Endodermal cell (in vitro differentiated cells): Measurements from ENCODE around the gene CD93. TPM values are rescaled to one million over a fixed set of nuclear protein-coding genes. Genes with fewer than 3 reads are reported as not detected.
A peak's percentile ranks its signal among the peaks of the same experiment; 100 is the strongest.

Experiments
- DNase-seq: peaks from one replicate; pipeline ENCODE4 v3.0.0-alpha.2; 2017
- H3K27ac ChIP-seq: 2 replicates; pipeline ENCODE4 v1.5.1; 2013; ENCODE audit warnings: mild to moderate bottlenecking, low read depth, low read length, moderate library complexity
- H3K27me3 ChIP-seq: 2 replicates; pipeline ENCODE4 v1.6.1; 2013; ENCODE audit warnings: mild to moderate bottlenecking, low read length, moderate library complexity; ENCODE audit not compliant: insufficient read depth, control insufficient read depth, poor library complexity, severe bottlenecking
- H3K36me3 ChIP-seq: 2 replicates; pipeline ENCODE4 v1.7.0; 2013; ENCODE audit warnings: mild to moderate bottlenecking, low read length, moderate library complexity; ENCODE audit not compliant: control insufficient read depth, insufficient read depth
- H3K4me1 ChIP-seq: one replicate; pipeline ENCODE4 v1.7.0; 2013; ENCODE audit warnings: low read length; ENCODE audit not compliant: control insufficient read depth, insufficient read depth
- H3K4me3 ChIP-seq: 2 replicates; pipeline ENCODE4 v1.5.1; 2013; ENCODE audit warnings: mild to moderate bottlenecking, low read length, moderate library complexity
- H3K9ac ChIP-seq: 2 replicates; pipeline ENCODE4 v1.6.1; 2013; ENCODE audit warnings: mild to moderate bottlenecking, low read length, moderate library complexity; ENCODE audit not compliant: poor library complexity, severe bottlenecking; ENCODE audit errors: extremely low read depth
- H3K9me3 ChIP-seq: 2 replicates; pipeline ENCODE4 v1.6.1; 2013; ENCODE audit warnings: mild to moderate bottlenecking, low read length, moderate library complexity; ENCODE audit not compliant: control insufficient read depth
- H3K27ac Mint-ChIP-seq: 2 replicates; pipeline ENCODE4 v1.8.0; 2020; ENCODE audit warnings: mixed read lengths
- H3K27me3 Mint-ChIP-seq: 2 replicates; pipeline ENCODE4 v1.8.0; 2021; ENCODE audit warnings: mild to moderate bottlenecking, mixed read lengths; ENCODE audit not compliant: insufficient read depth
- H3K36me3 Mint-ChIP-seq: 2 replicates; pipeline ENCODE4 v1.8.0; 2020; ENCODE audit warnings: low read depth, mixed read lengths
- H3K4me1 Mint-ChIP-seq: 2 replicates; pipeline ENCODE4 v1.8.0; 2020; ENCODE audit warnings: mixed read lengths
- H3K4me3 Mint-ChIP-seq: 2 replicates; pipeline ENCODE4 v1.8.0; 2020; ENCODE audit warnings: mild to moderate bottlenecking, moderate library complexity, mixed read lengths
- H3K9me3 Mint-ChIP-seq: 2 replicates; pipeline ENCODE4 v1.8.0; 2020; ENCODE audit warnings: mild to moderate bottlenecking, mixed read lengths
- CTCF ChIP-seq: fragments of 200-600 bp; sonication (generic); conservative IDR thresholded peaks from 2 replicates; pipeline ENCODE4 v1.5.0; 2021; ENCODE audit warnings: antibody characterized with exemption, mild to moderate bottlenecking
- WGBS, 2 experiments: methylation state at CpG; one replicate each; pipeline versions ENCODE4 v1.1.5 to v1.1.7; 2013; ENCODE audit warnings: missing lambda C conversion rate in 2 of 2, mixed read lengths in 1 of 2; ENCODE audit not compliant: insufficient coverage in 1 of 2, insufficient read length in 1 of 2; 5-methylcytosine and 5-hydroxymethylcytosine counted together
- total RNA-seq, 2 donors: library from RNA; stranded (reverse); fragmentation: NEBNext Ultra II Directional in 1 of 2; extraction: Animal tissue kit (Norgen Biotek cat#: 25700) in 1 of 2; gene quantifications; 2 replicates in 1 of 2; 3 replicates in 1 of 2; pipeline ENCODE4 v1.2.1, GENCODE V29; 2021

Gene CD93
- total RNA-seq, 2 donors from 2014 or later, result 0.04 TPM; not detected in 1

DNA sequence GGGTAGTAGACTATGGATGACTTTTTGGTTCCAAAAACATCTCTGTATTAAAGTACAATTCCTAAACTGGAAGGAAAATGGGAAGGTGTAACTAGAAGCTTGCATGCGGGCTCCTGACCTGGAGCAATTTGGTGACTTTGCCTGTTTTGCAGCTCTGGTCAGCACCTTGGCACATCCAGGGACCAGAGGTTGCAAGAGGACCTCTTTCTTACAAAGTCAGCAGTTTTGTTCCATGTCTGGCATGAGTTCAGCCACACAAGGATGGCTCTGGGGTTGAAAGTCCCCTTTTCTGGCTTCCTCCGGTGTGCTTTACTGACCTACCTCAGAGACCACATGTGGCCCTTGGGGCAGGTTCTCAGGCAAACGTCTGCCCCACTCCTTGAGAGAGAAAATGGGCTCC, 22.7 kb upstream of the CD93 start:
- Histone ChIP-seq H3K4me3 (no peak overlapping the region), H3K27ac (no peak overlapping the region), H3K27me3 (no peaks in the 10 kb centered on the region), H3K9ac (no peak overlapping the region), H3K36me3 (no peaks in the 10 kb centered on the region), H3K9me3 (no peaks in the 10 kb centered on the region), H3K4me1 (no peaks in the 10 kb centered on the region)
- DNase-seq, result no peak
- Mint-ChIP-seq H3K9me3 (no peaks in the 10 kb centered on the region), H3K27me3 (peaks cover 7% of the 10 kb centered on the region), H3K4me3 (no peak overlapping the region), H3K36me3 (no peaks in the 10 kb centered on the region), H3K27ac (no peak overlapping the region), H3K4me1 (peaks cover 8% of the 10 kb centered on the region)
- no peak for TF ChIP-seq CTCF
- WGBS, 2 experiments, result 83 to 90% methylated on average over 2 to 3 of the region's 3 CpGs

GRCh38 chr20:23107466-23107865, 21.3 kb upstream of the CD93 start:
- Mint-ChIP-seq H3K27me3 (peaks cover 7% of the 10 kb centered on the region), H3K36me3 (no peaks in the 10 kb centered on the region), H3K4me3 (no peak overlapping the region), H3K27ac (no peak overlapping the region), H3K9me3 (no peaks in the 10 kb centered on the region), H3K4me1 (peaks cover 13% of the 10 kb centered on the region)
- TF ChIP-seq CTCF, result no peak
- Histone ChIP-seq H3K4me3 (no peak overlapping the region), H3K27ac (no peak overlapping the region), H3K4me1 (peaks cover 2% of the 10 kb centered on the region), H3K36me3 (no peaks in the 10 kb centered on the region), H3K9ac (no peak overlapping the region), H3K27me3 (no peaks in the 10 kb centered on the region), H3K9me3 (no peaks in the 10 kb centered on the region)
- 85 to 100% methylated on average over 1 to 3 of the region's 3 CpGs for WGBS, 2 experiments
- DNase-seq, result no peak

- no peak for DNase-seq
Observed at GRCh38 chr20:23106271-23106851, 20.2 kb upstream of the CD93 start.

More at GRCh38 chr20:23106271-23106851, 20.2 kb upstream of the CD93 start:
- no peaks in the 10 kb centered on the region for H3K36me3 ChIP-seq
- no peak overlapping the region for H3K27ac ChIP-seq
- no peak overlapping the region for H3K4me3 ChIP-seq
- H3K27me3 ChIP-seq, result no peaks in the 10 kb centered on the region
- Mint-ChIP-seq H3K36me3 (no peaks in the 10 kb centered on the region), H3K4me1 (peaks cover 16% of the 10 kb centered on the region), H3K27me3 (peaks cover 7% of the 10 kb centered on the region), H3K4me3 (no peak overlapping the region), H3K9me3 (no peaks in the 10 kb centered on the region), H3K27ac (no peak overlapping the region)
- WGBS, 2 experiments, result 88% methylated on average over 7 to 9 of the region's 9 CpGs
- no peaks in the 10 kb centered on the region for H3K9me3 ChIP-seq
- no peak overlapping the region for H3K9ac ChIP-seq
- peaks cover 6% of the 10 kb centered on the region for H3K4me1 ChIP-seq
- peak; percentile 66 for TF ChIP-seq CTCF
